Left ventricle myocardium inferior (tissue), 1 donor: ENCODE measurements around the gene ZNF710. TPM values are rescaled to one million over a fixed set of nuclear protein-coding genes. Genes with fewer than 3 reads are reported as not detected.

Experiments
- DNase-seq: peaks from one replicate; pipeline ENCODE4 v3.0.0-alpha.2; 2020
- H3K27ac ChIP-seq: fragments of 200-600 bp; replicated peaks from 2 replicates; pipeline ENCODE4 v1.8.0; 2021
- H3K27me3 ChIP-seq: fragments of 200-600 bp; 2 replicates; pipeline ENCODE4 v1.8.0; 2021; ENCODE audit warnings: low read depth
- H3K36me3 ChIP-seq: fragments of 200-600 bp; 2 replicates; pipeline ENCODE4 v1.8.0; 2021
- H3K4me1 ChIP-seq: fragments of 200-600 bp; 2 replicates; pipeline ENCODE4 v1.8.0; 2021
- H3K4me3 ChIP-seq: fragments of 200-600 bp; 2 replicates; pipeline ENCODE4 v1.8.0; 2021; ENCODE audit warnings: mild to moderate bottlenecking, moderate library complexity
- H3K9me3 ChIP-seq: fragments of 200-600 bp; replicated peaks from 2 replicates; pipeline ENCODE4 v1.8.0; 2021
- CTCF ChIP-seq: fragments of 200-600 bp; IDR thresholded peaks from 2 replicates; pipeline ENCODE4 v1.8.0; 2021; ENCODE audit warnings: antibody characterized with exemption, mild to moderate bottlenecking, borderline replicate concordance
- intact Hi-C: fragments of 100-400 bp; cut with micrococcal nuclease; formaldehyde crosslinking; loops from one replicate; pipeline ENCODE4 v1.11.0; 2022
- total RNA-seq: library from RNA; stranded (reverse); fragmentation: NEBNext Ultra II Directional; extraction: Animal tissue kit (Norgen Biotek cat#: 25700); gene quantifications from one replicate; pipeline ENCODE4 v1.2.1, GENCODE V29; 2021
- donor health status: DM: no; HTN: yes; CAD: no; lungs with severe emphysema.

Gene ZNF710
- total RNA-seq, 1 donor from 2014 or later: 5.5 TPM

GRCh38 chr15:90031231-90031791, 30.2 kb downstream of the ZNF710 start:
- Histone ChIP-seq H3K4me3 (peak overlapping the region; percentile 22), H3K9me3 (no peaks in the 10 kb centered on the region), H3K36me3 (no peaks in the 10 kb centered on the region), H3K4me1 (peaks cover 58% of the 10 kb centered on the region), H3K27me3 (no peaks in the 10 kb centered on the region), H3K27ac (peak overlapping the region; percentile 70)
- DNase-seq: no peak
- no peak for TF ChIP-seq CTCF
- intact Hi-C loops: no loop called here

GRCh38 chr15:90033006-90033405, 31.9 kb downstream of the ZNF710 start:
- no peak for TF ChIP-seq CTCF
- H3K4me3 ChIP-seq: no peak overlapping the region
- no peak for DNase-seq
- no peak overlapping the region for H3K27ac ChIP-seq
- no peaks in the 10 kb centered on the region for H3K9me3 ChIP-seq
- intact Hi-C loops: no loop called here
- H3K36me3 ChIP-seq: no peaks in the 10 kb centered on the region
- H3K4me1 ChIP-seq: peaks cover 74% of the 10 kb centered on the region
- H3K27me3 ChIP-seq: no peaks in the 10 kb centered on the region

GRCh38 chr15:90033448-90033847, 32.3 kb downstream of the ZNF710 start:
- Histone ChIP-seq H3K9me3 (no peaks in the 10 kb centered on the region), H3K36me3 (no peaks in the 10 kb centered on the region), H3K27ac (peak overlapping the region; percentile 68), H3K27me3 (no peaks in the 10 kb centered on the region), H3K4me3 (no peak overlapping the region), H3K4me1 (peaks cover 78% of the 10 kb centered on the region)
- intact Hi-C loops: no loop called here
- no peak for DNase-seq
- no peak for TF ChIP-seq CTCF

GRCh38 chr15:90035095-90035839, 34.1 kb downstream of the ZNF710 start:
- intact Hi-C loops: no loop called here
- H3K4me1 ChIP-seq: peaks cover 81% of the 10 kb centered on the region

GRCh38 chr15:90035840-90036230, 34.7 kb downstream of the ZNF710 start:
- Histone ChIP-seq H3K4me3 (no peak overlapping the region), H3K4me1 (peaks cover 79% of the 10 kb centered on the region)

More at GRCh38 chr15:90035095-90035839, 34.1 kb downstream of the ZNF710 start:
- TF ChIP-seq CTCF: no peak
- no peak overlapping the region for H3K4me3 ChIP-seq
- H3K27me3 ChIP-seq: no peaks in the 10 kb centered on the region
- H3K36me3 ChIP-seq: no peaks in the 10 kb centered on the region
- no peaks in the 10 kb centered on the region for H3K9me3 ChIP-seq
- peak overlapping the region; percentile 77 for H3K27ac ChIP-seq
- DNase-seq: peak; percentile 45

More at GRCh38 chr15:90035840-90036230, 34.7 kb downstream of the ZNF710 start:
- H3K27me3 ChIP-seq: no peaks in the 10 kb centered on the region
- H3K27ac ChIP-seq: peak overlapping the region; percentile 77
- no peaks in the 10 kb centered on the region for H3K36me3 ChIP-seq
- intact Hi-C loops: no loop called here
- no peak for DNase-seq
- no peak for TF ChIP-seq CTCF
- no peaks in the 10 kb centered on the region for H3K9me3 ChIP-seq
